Measurements from ENCODE around the gene DNMBP. TPM values are rescaled to one million over a fixed set of nuclear protein-coding genes. Genes with fewer than 3 reads are reported as not detected.

DNMBP gene
- total and polyA plus RNA-seq, 2 experiments from 2014 or later: 13.4 to 31.2 TPM

GRCh38 chr10:99905971-99906370, 103.8 kb downstream of the DNMBP start:
- Mint-ChIP-seq H3K9me3 (no peaks in the 10 kb centered on the region), H3K27me3 (ENCODE audit: insufficient read depth, low read depth, poor library complexity) (peaks cover 16% of the 10 kb centered on the region), H3K27ac (no peak overlapping the region; the same call in 1 of the 2 replicates), H3K4me1 (peaks cover 13% of the 10 kb centered on the region), H3K36me3 (ENCODE audit: low read depth) (peaks cover 92% of the 10 kb centered on the region), H3K4me3 (no peak overlapping the region)
- H3K9me2 ChIP-seq (ENCODE audit: insufficient read depth): no peaks in the 10 kb centered on the region
- peaks cover 8% of the 10 kb centered on the region; the same call in 1 of the 2 replicates for H3K4me1 ChIP-seq (ENCODE audit: insufficient read depth)
- H4K20me1 ChIP-seq (replicated peaks; ENCODE audit: insufficient read depth): peaks cover 20% of the 10 kb centered on the region
- H3K27me3 ChIP-seq (ENCODE audit: insufficient read depth): no peaks in the 10 kb centered on the region
- no peak for TF ChIP-seq STAT1 (IDR thresholded peaks at IDR 0.05; ENCODE audit: unreplicated experiment)
- TF ChIP-seq ETS1 (IDR thresholded peaks at IDR 0.05): no peak
- no peak for TF ChIP-seq EZH2phosphoT487 (IDR thresholded peaks at IDR 0.05; ENCODE audit: unreplicated experiment)
- no peak for TF ChIP-seq ZNF331 (CRISPR knock-in tag; IDR thresholded peaks at IDR 0.05; ENCODE audit: low read depth)
- TF ChIP-seq REST (IDR thresholded peaks at IDR 0.05; ENCODE audit: unreplicated experiment): no peak
- TF ChIP-seq POLR2AphosphoS5 (IDR thresholded peaks at IDR 0.05; ENCODE audit: low read depth): no peak
- no peak for TF ChIP-seq CREB1 (CRISPR knock-in tag; IDR thresholded peaks at IDR 0.05; ENCODE audit: low read depth)
- 0 out of 2 replicates have a peak, but pooled peaks cover 14% of the 10 kb centered on the region for H3F3A ChIP-seq (replicated peaks; ENCODE audit: low read depth)
- peaks cover 68% of the 10 kb centered on the region for H3K36me3 ChIP-seq (ENCODE audit: insufficient read depth)
- DNase-seq (ENCODE audit: low spot score) (no peak), ATAC-seq (no peak)
- H3K79me2 ChIP-seq (replicated peaks; ENCODE audit: insufficient read depth): peaks cover 69% of the 10 kb centered on the region
- H2AFZ ChIP-seq: no peak overlapping the region
- no peak overlapping the region for H3K4me3 ChIP-seq
- 0 out of 2 replicates have a peak overlapping the region, but pooled peaks have one; percentile 39 for H3K27ac ChIP-seq (ENCODE audit: low read depth)
- H3K4me2 ChIP-seq: no peak overlapping the region

- H3K4me1 ChIP-seq (ENCODE audit: insufficient read depth): no peaks in the 10 kb centered on the region
- 0 out of 2 replicates have a peak, but pooled peaks cover 1% of the 10 kb centered on the region for H3K79me2 ChIP-seq (replicated peaks; ENCODE audit: insufficient read depth)
- no peak overlapping the region for H3K27ac Mint-ChIP-seq
- no peak overlapping the region for H3K4me2 ChIP-seq
- peaks cover 26% of the 10 kb centered on the region; the same call in 1 of the 2 replicates for H4K20me1 ChIP-seq (replicated peaks; ENCODE audit: insufficient read depth)
- H3K36me3 Mint-ChIP-seq (ENCODE audit: low read depth): peaks cover 90% of the 10 kb centered on the region
- no peaks in the 10 kb centered on the region for H3K4me1 Mint-ChIP-seq
- no peaks in the 10 kb centered on the region for H3K9me2 ChIP-seq (ENCODE audit: insufficient read depth)
- no peaks in the 10 kb centered on the region for H3K27me3 ChIP-seq (ENCODE audit: insufficient read depth)
- H2AFZ ChIP-seq: no peak overlapping the region
- peaks cover 85% of the 10 kb centered on the region for H3K36me3 ChIP-seq (ENCODE audit: insufficient read depth)
- no peaks in the 10 kb centered on the region; the same call in 2 of the 3 replicates for H3K9me3 Mint-ChIP-seq
- H3K4me3 Mint-ChIP-seq: no peak overlapping the region
- H3K27ac ChIP-seq (ENCODE audit: low read depth): no peak overlapping the region
- H3F3A ChIP-seq (replicated peaks; ENCODE audit: low read depth): no peaks in the 10 kb centered on the region
- H3K4me3 ChIP-seq: no peak overlapping the region
- DNase-seq (ENCODE audit: low spot score): no peak
- ATAC-seq: no peak
- peaks cover 2% of the 10 kb centered on the region for H3K27me3 Mint-ChIP-seq (ENCODE audit: insufficient read depth, low read depth, poor library complexity)
- TF ChIP-seq EZH2 (IDR thresholded peaks at IDR 0.05; ENCODE audit: low read depth, unreplicated experiment): no peak
- no peak for TF ChIP-seq CTCF (conservative IDR thresholded peaks at IDR 0.05; ENCODE audit: low read depth in 2 of 2)
- TF ChIP-seq EZH2phosphoT487 (IDR thresholded peaks at IDR 0.05; ENCODE audit: unreplicated experiment): no peak
- TF ChIP-seq POLR2AphosphoS5 (IDR thresholded peaks at IDR 0.05; ENCODE audit: low read depth): no peak
- TF ChIP-seq NANOG (IDR thresholded peaks at IDR 0.05; ENCODE audit: borderline replicate concordance): no peak
- TF ChIP-seq ETS1 (IDR thresholded peaks at IDR 0.05): no peak
- no peak for TF ChIP-seq CREB1 (CRISPR knock-in tag; IDR thresholded peaks at IDR 0.05; ENCODE audit: low read depth)
- no peak for TF ChIP-seq ZNF331 (CRISPR knock-in tag; IDR thresholded peaks at IDR 0.05; ENCODE audit: low read depth)
- TF ChIP-seq JUNB (IDR thresholded peaks at IDR 0.05; ENCODE audit: unreplicated experiment): no peak
Measured at GRCh38 chr10:99895867-99896266, 113.9 kb downstream of the DNMBP start.

All from GM23338 (cell line).